NT2/D1 (cell line): Measurements from ENCODE around the gene ARHGAP8.

Source experiments
- YY1 ChIP-seq: IDR thresholded peaks from 2 replicates; pipeline ENCODE4 v1.6.1; 2011; ENCODE audit not compliant: insufficient read length, insufficient read depth
- ZNF274 ChIP-seq: IDR thresholded peaks from 2 replicates; pipeline ENCODE4 v1.6.1; 2011; ENCODE audit warnings: mild to moderate bottlenecking, low read depth, low read length

DNA sequence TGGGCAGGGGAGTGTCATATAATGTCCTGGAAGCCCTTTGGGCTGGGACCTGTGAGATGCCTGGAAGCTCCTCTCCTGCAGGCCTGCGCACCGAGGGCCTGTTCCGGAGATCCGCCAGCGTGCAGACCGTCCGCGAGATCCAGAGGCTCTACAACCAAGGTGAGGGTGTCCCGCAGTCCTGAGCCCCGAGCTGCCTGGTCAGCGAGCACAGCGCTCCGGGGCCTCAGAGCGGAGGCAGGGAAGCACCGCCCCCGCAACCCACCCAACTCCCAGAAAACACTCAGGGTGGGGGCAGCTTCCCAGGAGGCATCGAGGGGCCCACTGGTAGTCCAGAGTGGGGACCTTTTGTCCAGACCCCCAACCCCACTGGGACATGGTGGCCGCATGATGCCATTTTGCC lies 95.5 kb downstream of the ARHGAP8 start:
- TF ChIP-seq ZNF274 (no peak), YY1 (no peak)
